ENCODE data around the gene TLX1.

The TLX1 gene

DNA sequence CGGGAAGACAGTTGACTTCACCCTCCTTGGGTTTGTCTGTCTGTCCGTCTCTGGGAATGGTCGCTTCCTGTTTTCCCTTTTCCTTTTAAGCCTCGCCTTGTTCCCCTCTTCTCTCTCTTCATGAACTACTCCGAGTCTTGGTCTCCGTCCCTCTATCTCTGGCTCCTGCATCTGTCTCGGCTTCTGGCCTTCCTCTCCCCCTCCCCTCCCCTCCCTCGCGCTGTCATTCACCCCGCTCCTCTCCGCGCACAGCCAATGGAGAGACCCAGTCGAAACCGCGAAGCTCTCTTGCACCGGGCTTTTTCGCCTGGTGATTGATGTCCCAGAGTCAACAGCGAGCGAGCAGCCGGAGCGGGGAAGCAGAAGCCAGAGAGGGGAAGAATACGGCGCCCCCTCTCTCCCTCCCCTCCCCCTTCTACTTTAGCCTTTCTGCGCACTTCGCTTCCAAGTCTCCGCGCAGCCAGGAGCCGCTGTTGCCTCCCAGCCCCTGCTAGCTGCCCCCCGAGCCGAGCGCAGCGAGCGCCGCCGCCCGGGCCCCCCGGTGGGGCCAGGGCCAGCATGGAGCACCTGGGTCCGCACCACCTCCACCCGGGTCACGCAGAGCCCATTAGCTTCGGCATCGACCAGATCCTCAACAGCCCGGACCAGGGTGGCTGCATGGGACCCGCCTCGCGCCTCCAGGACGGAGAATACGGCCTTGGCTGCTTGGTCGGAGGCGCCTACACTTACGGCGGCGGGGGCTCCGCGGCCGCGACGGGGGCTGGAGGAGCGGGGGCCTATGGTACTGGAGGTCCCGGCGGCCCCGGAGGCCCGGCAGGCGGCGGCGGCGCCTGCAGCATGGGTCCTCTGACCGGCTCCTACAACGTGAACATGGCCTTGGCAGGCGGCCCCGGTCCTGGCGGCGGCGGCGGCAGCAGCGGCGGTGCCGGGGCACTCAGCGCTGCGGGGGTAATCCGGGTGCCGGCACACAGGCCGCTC lies at the start of gene TLX1:
Gene TLX1 (plus strand): TSS at position 317 of the 978 bp plus-strand sequence. CDS start 242 bp downstream, at position 559.
- no peak for DNase-seq

DNA sequence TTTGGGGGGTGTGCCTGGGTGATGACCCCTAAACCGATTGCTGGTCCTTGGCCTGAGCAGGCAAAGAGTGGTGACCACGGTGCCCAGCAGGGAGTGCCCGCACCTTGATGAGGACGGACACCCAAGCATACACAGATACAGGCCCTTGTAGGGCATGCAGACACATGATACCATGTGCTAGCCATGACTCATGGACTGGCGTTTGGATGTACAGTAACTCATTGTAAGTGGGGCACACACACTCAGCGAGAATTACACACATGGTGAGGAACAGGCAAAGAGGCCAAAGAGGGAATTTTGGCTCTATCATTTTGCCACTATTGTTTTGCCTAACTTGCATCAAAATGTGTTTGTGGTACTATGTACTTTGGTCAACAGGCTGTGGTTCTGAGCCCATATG lies 45.3 kb upstream of the TLX1 start:
- DNase-seq, result no peak

DNA sequence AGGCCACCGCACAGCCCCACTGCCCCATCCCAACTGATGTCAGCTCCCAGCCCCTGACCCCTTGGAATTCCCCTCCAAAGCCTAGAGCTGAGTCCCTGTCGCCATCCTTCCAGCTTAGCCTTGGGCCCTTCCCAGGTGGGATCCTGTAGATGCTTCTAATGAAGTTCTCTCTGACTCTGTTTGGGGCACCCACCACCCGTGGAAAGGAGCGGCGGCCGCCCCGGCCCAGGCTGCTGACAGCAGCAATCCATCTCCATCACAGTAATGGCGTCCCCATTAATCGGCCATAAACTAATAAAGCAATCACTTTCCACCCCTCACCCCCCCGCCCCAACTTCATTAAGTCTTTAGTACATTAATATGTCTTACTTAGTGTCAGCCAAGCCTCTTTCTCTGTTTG lies 43.7 kb upstream of the TLX1 start:
- DNase-seq, result no peak

DNA sequence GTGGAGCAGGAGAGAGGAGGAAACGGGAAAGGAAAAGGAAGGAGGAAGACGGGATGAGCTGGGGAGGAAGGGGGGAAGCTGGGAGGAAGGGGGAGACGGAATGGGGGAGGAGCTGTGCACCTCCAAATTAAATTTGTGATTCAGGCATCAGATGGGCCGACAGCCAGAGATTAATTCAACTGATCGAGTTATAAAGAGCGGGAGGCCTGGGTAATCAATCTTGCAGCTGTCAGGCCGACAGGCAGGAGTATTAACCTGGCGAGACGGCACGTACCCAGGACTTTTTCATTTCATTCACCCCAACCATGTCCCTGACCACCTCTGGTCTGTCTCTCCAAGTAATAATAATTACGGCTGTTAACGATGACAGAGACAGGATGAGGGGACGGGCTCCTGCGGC lies 43.1 kb upstream of the TLX1 start:
- no peak for DNase-seq

DNA sequence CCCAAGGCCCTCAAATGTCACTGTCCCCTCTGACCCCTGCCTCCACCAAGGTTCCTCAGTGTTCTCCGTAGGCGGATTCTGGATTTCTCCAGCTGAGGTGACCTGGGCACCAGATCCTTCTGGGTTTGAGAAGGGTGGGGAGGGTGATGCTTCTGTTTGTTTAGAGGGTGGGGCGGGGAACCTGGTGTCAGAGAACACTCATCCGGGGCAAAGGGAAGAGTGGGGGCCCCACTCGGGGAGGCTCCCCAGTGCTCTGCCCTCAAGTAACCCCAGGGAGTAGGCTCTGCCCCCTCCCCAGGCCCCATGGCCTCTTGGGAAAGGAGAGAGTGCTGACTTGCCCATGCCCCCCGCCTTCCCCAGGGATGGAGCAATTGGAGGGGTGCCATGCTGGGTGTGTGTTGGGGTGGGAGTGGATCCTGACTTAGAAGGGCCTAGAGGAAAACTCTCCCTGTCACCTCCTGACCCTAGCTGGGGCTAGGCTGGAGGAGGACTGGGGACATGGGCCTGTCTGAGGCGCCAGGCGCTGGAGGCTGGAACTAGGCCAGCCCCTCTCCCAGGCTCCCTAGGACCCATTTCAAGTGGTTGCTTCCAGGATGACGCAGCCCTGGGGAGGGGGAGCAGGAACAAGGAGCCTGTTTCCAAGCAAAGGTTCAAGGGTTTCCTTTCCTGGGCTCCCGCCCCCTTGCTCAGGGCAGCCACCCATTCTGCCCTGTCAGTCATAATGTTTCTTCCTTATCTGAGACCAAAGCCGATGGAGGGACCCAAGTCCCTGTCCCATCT lies 41.4 kb upstream of the TLX1 start:
- DNase-seq, result no peak

DNA sequence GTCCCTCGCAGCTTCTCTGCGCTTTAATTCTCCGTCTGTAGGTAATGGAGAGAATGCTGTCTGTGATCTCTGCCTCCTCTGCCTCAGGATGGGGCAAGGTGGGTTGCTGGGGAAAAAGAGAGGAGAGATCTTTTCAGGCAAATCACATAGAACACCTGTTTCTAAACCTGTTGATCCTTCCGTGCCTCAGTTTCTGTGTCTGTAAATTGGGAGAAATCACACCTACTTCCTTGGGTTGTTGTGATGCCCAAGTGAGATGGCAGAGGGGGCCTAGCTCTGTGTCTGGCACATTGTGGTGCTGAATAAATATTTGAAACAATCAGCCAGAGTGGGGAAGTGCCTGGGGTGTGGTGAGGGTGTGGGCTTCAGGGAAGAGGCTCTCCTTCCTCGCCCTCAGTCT lies 40.5 kb upstream of the TLX1 start:
- DNase-seq, result no peak

DNA sequence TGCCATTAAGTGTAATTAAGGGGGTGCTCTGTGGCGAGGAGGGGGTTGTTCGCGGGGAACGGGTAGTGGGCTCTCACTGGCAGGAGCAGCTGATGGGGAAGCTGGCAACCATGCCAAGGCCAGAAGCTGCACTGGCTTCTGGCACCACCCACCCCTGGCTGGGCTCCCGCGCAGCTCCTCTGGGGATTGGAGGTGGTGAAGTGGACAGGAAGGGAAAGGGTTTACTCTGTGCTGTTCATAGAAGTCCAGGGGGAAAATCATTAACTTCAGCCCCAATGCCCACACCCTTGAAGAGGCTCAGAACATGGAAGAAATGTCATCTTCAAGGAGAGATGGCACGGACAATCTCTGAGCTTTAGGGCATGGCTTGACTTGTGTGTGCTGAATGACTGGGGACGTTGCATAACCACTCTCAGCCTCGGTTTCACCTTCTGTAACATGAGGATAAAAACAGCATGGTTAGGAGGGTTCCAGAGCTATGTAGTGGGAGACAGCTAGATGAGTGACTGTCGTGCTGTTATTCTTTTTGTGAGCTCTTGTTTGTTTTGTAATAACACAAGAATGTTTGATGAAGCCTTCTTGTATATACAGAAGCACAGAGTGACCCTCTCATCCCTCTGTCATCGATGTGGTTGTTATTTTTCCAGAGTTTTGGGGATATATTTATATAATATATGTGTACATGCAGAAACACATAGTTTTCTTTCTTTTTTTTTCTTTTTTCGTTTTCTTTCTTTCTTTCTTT lies 39.4 kb upstream of the TLX1 start:
- no peak for DNase-seq

DNA sequence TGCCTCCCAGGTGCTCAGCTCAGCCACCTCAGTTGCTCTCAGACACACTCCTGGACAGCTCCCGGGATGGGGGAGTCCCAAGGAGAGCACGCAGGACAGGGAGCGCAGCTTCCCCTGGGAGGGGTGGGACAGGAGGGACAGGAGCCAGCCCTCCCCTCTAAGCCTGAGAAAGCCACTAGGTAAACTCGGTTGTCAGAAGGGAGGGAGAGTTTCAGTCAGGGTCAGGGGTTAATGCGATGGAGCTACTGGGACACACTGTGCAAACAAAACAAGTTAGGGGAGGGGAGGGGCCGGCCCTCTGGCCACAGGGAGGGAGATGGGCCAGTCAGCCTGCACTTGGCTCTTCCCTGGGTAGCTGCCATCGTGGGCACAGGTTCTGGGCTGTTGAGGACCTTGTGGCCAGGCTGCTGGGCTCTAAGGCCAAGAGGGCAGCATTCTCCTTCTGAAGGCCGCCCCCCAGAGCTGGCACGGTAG lies 38.2 kb upstream of the TLX1 start:
- no peak for DNase-seq

DNA sequence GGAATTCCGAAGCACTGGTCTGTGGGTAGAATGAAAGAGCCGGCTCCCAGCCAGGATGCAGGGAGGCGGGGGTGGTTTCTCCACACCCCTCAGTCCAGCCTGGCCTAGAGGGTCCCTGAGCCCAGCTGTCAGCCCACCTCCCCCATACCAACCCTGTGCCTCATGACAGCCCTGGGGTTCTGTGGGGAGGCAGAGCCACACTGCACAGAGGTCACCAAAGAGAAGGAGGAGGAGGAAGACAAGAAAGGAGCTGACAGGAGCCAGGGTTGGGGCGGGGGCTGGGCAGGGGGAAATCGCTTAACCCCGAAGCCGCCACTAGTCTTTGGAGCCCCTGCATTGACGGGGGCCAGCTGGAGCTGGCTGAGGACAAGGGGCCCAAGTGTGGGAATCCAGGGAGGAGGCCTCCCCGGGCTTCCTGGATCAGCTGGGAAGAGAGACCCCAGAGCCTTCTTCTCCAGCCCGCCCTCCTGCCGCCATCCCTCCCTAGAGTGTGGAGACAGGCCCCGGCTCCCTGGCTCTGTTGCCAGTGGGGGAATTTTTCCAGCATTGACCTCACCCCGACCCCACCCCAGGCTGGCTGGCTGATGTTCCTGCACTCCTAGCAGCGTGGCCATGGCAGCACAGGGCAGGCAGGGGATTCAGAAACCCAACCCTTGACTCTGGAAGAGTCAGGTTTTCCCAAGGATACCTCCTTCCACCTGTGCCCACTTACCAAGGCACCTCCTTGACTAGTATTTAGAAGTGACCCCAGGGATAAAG lies 36.8 kb upstream of the TLX1 start:
- no peak for DNase-seq

DNA sequence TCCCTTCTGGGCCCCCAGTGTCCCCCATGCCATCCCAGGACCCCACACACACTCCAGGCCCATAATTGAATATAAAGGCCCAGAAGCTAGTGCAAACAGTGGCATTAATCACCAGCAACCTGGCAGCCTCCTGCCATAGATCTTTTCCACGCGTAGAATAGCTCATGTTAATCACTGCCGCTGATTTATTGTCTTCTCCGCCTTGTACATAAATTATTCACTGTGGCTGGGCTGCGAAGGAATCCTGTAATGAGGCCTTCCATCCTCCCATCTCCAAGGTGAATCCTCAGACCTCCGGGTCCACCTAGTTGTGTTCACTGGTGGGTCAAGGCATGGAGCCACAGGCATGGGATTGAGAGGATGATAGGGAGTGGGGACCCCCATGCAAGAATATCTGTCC lies 36.1 kb upstream of the TLX1 start:
- no peak for DNase-seq

DNA sequence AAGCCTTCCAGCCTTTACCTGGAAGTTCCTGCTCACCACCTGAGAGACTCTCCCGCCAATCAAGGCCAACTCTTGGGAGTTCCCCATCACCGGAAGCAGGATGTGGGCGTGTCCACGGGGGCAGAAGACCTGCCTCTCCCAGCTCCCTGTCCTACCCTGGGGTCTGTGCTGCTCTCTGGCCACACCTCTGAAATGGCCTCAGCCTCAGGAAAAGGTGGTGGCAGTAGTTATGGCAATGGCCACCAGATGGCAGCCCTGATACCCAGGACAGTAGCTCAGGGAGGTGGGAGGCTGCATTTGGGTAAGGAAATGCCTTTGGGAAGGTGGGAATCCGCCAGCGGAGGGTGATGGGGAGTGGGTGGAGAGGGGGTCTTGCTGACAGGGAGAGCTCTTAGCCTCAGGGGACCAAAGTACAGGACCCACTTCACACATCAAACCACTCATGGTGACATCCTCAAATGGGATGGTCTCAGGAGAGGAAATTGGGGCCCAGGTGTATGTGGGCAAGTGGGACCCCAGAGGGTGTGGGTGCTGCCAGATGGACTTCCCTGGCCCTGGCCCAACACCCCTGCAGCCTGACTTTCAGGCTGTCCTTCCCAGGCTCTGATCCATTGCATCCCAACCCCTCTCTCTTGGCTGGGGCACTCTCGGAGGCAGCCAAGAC lies 35.4 kb upstream of the TLX1 start:
- DNase-seq, result peak; percentile 46

DNA sequence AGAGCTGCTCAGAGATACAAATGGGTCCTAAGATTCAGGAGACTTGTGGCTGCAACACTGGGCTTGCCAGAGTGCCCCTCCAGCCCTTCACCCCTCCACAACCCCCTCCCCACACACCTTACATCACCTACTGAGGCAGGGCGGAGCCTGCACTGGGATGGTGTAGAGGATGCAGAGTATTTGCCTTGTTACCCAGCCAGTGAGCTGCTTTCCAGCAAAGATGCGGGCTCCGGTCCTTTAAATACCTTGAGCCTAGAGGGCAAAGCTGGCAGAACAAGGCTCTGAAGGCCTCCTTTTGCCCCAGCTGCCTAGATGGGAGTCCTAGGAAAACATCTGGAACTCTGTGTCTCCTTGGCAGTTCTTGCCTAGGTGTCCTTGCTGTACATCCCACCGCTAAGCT lies 34.7 kb upstream of the TLX1 start:
- DNase-seq, result no peak

DNA sequence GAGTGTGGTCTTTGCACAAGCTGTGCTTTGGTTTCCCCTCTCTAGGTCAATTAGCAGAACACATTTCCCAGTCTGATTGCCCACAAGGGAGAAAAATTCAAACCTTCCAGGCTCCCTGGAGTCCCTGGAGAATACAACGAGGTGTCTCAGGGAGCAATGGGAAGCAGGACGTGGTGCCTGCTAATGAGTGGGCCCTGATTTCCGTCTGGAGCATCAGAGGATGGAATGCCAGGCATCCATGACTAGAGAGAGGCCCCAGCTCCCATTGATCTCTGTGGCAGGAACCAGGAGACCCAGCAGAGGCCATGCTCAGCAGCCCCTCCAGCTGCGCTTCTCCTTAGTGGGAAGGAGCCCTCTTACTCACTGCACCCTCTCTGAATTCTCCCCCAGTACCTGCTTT lies 33.2 kb upstream of the TLX1 start:
- DNase-seq, result no peak

DNA sequence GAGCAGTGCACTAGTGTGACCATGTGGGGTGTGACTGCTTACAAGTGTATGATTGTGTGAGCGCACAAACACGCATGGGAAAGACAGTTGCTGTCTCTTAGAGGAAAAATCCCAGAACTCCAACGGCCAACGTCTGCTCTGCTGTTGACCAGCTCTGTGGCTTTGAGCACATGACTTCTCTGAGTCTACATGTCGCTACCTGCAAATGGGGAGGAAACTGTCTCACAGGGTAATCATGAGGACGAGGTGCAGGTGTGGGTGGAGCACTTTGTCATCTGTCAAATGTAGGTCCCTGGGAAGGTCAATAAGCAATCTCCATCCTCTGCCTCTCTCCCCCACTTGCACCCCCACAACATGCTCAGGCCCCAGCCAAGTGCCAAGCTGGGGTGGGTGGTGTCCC lies 31.2 kb upstream of the TLX1 start:
- no peak for DNase-seq

DNA sequence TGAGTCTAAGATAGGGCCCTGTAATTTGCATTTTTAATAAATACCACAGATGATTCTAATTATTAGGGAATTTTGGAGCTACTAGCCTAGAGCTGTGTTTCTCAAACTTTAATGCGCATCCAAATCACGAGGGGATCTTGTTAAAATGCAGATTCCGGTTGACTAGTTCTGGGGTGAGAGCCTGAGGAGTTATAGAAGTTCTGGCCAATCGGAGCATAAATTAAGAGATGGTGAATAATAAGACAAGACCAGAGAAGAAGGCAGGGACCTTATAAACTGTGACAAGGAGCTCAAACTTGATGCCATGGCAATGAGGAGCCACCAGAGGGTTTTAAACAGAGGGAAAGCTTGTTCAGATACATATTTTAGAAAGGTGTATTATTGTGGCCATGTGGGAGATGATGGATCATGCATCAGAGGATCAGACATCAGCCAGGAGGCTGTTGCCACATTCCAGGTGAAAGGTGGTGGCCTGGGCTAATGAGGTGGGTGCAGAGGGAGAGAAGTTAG lies 29.7 kb upstream of the TLX1 start:
- DNase-seq, result no peak

DNA sequence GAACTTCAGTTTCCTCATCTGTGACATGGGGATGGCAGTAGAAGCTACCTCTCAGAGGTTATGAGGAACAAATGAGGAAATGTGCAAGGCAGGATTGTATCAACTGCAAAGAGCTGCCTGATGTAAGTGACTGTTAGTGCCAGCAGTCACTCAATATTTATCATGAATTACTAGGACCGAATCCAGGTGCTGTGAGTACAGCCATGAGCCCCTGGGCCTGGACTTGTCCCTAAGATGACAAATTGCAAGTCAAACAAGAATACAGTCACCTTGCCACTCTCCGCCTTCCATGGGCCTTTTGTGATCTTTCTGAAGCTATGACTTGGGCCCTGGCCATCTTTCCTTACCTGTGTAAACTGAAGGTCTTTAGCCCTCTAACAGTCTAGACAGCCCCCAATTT lies 27.7 kb upstream of the TLX1 start:
- no peak for DNase-seq

DNA sequence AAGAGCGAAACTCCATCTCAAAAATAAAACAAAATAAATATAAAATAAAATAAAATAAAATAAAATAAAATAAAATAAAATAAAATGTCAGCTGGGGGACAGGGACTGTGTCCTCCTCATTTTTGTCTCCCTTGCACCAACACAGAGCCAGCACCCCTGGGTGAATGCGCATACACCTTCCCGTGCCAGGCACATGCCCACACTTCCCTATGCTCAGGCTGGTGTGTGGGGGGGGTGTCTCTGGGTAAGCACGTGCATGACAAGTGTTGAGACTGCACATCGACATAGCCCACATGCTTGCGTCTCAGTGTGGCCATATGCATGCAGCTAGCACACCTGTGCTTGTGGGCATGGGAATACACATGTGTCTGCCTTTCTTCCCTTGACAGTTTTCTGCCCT lies 24.7 kb upstream of the TLX1 start:
- DNase-seq, result no peak

DNA sequence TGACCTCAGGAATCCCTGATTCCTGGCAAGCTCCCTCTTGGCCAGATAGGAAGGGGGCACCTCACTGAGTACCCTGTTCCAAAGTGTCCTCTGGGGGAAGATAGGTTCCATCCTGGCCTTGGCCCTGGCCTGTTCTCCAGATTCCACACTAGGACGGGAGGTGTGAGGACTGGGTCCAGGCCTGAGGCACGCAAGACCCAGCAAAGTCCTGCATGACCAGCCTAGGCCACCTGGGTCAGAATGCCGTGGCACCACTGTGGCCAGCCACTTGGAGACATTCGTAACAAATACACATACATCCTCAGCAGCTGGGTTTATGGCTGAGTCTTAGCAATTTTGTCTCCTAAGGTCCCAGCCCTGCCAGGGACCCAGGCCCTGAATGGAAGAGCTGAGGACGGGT lies 23.3 kb upstream of the TLX1 start:
- no peak for DNase-seq

DNA sequence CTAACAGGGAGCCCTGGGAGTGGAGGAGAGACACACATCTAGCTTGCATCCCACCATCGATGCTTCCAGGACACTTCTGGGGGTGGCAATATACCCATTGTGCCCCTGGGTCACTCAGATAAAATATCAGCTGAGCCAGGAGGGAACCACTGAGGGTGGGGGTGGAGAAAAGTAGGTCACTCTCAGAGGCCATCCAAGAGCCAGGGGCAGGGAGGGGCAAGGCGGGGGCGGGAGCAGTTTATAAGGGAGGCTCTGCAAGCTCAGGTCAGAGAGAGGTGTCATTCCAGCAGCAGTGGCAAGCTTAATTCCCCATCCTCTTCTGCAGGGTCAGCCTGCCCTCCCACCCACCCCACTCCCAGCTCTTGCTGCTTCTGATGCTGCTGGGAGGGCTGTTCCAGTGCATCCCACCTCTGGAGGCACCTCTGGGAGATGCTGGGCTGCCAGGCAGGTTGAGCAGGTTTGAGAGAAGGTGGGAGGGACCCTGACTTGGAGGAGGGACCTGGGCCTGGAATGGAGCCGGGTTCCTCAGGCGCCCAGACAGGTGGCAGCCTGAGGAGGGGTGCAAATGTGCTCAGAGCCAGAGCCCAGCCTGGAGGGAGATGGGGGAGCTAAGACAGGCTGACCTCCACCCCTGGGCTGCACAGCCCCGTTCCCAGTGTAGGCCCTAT lies 20.1 kb upstream of the TLX1 start:
- DNase-seq, result no peak

DNA sequence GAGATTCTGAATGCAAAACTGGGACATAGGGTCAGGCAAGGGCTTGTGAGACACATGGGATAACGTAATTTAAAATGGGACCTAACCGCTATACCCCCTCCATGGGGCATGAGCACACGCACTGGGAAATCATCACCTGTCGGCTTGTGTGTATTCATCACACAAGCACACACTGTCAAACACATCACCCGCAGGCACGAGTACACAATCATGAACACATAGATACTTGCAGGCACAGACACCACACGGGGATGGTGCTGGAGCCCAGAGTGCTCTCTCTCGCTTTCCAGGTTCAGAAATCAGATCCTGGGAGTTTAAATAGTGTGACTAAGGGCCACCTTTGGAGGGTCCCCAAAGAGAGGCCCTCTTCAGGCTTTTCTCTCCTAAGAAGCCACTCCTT lies 19.6 kb upstream of the TLX1 start:
- DNase-seq, result no peak
